Memory B cell (primary cell): ENCODE results near the gene SMG1.
A peak's percentile ranks its signal among the peaks of the same experiment; 100 is the strongest.
"Not testable (repeated sequence)": the region's sequence is repeated elsewhere in the genome, so short reads cannot be mapped to it uniquely, and the experiment has no call there.

Experiments used
- ATAC-seq: fragments of 150-1000 bp; cut with Tn5 transposase; 2 replicates; pipeline ENCODE4 v1.10.0; 2021; ENCODE audit warnings: low read depth, mild to moderate bottlenecking, moderate library complexity
- DNase-seq, 2 donors: peaks; one replicate each; pipeline ENCODE4 v3.0.0; 2022; ENCODE audit warnings: low spot score in 2 of 2
- H3K27ac Mint-ChIP-seq: one replicate; pipeline ENCODE4 v1.8.0; 2022; ENCODE audit warnings: mild to moderate bottlenecking, moderate library complexity, mixed read lengths
- H3K27me3 Mint-ChIP-seq: one replicate; pipeline ENCODE4 v1.8.0; 2022; ENCODE audit warnings: mixed read lengths
- H3K36me3 Mint-ChIP-seq: one replicate; pipeline ENCODE4 v1.8.0; 2022; ENCODE audit warnings: mild to moderate bottlenecking, mixed read lengths
- H3K4me1 Mint-ChIP-seq: one replicate; pipeline ENCODE4 v1.8.0; 2022; ENCODE audit warnings: mixed read lengths
- H3K4me3 Mint-ChIP-seq: one replicate; pipeline ENCODE4 v1.8.0; 2022; ENCODE audit warnings: mild to moderate bottlenecking, moderate library complexity, mixed read lengths
- H3K9me3 Mint-ChIP-seq: one replicate; pipeline ENCODE4 v1.8.0; 2022; ENCODE audit warnings: mixed read lengths

Gene SMG1

DNA sequence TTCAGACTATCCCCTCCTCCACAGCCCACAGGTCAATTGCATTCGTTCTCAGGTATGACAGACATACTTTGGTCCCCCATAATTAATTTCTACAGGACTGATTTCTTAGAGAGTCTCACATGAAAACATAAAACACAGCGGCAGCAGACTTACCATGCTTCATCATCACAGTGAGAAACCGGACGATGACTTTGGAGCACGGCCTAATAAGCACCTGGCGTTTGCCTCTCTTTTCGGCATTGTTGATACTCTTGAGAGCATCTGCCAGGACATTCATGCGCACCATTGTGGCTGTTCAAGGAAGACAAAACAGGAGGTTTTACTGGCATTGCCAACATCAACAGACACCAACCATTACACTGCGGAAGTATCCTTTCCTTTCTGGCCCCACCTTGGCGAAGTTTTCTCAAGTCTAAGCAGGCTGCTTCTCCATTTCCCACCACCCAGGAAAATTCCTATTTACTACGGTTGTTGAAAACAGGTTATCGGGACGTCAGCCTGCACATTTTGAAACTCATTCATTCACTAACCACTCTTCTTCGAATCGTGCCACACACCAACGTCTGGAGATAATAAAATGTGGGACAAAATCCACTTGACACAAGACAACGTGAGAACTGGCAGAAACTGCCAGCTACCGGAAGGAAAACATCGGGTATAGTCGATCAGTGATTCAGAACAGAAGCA is 137.2 kb downstream of the SMG1 start:
- Mint-ChIP-seq H3K4me3 (peak overlapping the region; percentile 97), H3K36me3 (peaks cover 43% of the 10 kb centered on the region), H3K27ac (peak overlapping the region; percentile 95), H3K9me3 (no peaks in the 10 kb centered on the region), H3K4me1 (peaks cover 42% of the 10 kb centered on the region), H3K27me3 (no peaks in the 10 kb centered on the region)
- ATAC-seq (no peak), DNase-seq (no peak)

DNA sequence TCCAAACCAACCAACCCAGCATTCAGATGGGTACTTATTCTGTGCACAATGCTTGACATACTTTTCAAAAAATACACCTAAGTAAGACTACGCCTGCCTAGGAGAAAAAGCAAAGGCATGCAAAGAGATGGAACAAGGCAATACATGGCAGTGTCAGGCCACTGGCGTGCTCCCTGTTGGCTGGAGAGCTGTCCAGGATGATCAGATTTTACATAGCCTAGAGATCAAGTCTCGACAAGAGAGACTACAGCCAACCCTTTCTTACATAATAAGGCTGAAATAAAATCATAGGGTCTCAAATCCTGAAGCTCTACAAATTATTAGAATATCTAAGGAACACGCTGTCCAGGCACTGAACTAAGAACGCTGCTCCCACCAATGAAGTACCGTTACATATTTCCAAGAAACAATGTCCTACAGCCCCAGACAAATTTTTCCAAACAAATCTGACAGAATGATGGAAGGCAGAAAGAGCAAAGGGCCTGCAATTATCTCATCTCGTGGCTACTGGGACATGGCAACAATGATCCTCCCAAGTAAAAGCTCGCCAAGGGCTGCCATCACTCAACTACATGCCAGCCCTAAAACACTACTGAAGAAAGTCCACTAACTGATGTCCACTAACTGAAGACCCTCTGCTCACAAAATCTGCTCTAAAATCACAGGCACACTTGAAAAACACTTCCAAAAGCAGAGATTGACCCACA is 141.1 kb downstream of the SMG1 start:
- Mint-ChIP-seq H3K27me3 (no peaks in the 10 kb centered on the region), H3K4me1 (peaks cover 39% of the 10 kb centered on the region), H3K9me3 (no peaks in the 10 kb centered on the region), H3K36me3 (peaks cover 44% of the 10 kb centered on the region), H3K4me3 (no peak overlapping the region), H3K27ac (peak overlapping the region; percentile 45)
- no peak for ATAC-seq
- DNase-seq, result no peak

DNA sequence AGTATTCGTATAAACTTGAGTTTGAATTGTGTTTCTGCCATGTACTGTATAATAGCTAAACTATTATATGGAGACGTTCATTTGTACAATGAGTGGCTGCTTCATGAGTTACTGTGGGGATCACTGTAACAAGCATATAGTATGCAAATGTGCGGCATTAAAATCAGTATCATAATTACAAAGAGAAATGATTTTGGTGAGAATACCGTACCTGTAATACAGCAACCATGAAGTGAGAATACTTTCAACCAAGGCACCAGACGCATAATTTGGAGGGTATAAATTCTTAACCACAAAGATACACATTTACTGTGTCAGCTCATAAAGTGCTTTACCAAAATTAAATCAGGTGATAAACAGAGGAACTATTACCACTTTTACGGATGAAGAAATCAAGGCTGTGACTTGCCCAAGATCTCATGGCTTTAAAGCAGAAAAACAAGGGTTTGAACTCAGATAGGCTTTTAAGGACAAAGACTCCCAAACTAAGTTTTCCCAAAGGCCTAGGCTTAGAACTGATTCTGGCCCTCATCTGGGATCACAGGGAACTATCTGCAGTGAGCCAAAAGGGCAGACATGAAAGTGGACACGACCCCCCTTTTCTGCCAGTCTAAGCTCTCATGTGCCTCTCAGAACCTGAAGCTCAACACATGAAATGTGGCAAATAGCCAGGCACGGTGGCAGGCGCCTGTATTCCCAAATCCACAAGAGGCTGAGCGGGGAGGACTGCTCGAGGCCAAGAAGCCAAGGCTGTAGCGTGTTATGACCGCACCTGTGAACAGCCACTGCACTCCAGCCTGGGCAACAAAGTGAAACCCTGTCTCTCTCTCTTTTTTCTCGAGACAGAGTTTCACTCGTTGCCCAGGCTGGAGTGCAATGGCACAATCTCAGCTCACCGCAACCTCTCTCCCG is 142.5 kb downstream of the SMG1 start:
- Mint-ChIP-seq H3K36me3 (peaks cover 35% of the 10 kb centered on the region), H3K4me1 (peaks cover 30% of the 10 kb centered on the region), H3K27ac (no peak overlapping the region), H3K9me3 (no peaks in the 10 kb centered on the region), H3K27me3 (no peaks in the 10 kb centered on the region), H3K4me3 (no peak overlapping the region)
- ATAC-seq, result no peak
- no peak for DNase-seq

DNA sequence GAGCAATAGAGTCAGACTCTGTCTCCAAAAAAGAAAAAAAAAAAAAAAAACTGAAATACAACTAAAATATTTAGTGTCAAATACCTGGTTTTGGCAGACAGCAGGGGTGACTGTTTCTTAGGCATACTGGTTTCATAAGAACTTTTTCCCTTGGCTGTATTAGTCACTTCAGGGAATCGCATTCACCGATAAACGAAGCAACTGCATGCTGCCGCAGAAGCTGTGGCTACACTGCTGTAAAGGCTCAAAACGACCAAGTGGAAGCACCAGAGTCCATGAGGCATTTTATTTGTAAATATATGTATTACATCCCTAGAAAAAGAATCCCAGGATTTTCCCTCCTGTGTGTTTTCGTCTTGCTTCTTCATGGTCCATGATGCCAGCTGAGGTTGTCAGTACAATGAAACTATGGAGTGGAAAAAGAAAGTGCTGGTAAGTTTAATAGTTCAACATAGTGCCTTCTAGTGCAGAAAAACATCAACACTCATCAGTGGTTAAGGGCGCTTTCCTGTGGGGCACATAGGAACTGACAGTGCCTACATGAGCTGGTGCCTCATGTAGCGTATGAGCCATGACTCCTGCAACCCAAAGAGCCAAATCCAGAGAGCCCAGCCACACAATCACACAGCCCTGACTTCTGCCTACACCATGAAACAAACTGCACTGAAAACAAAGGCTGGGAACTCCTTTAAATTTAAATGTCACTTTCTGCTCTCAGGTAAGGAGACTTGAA is 143.3 kb downstream of the SMG1 start:
- peaks cover 22% of the 10 kb centered on the region for H3K4me1 Mint-ChIP-seq
- no peak overlapping the region for H3K27ac Mint-ChIP-seq
- no peak for DNase-seq
- no peaks in the 10 kb centered on the region for H3K9me3 Mint-ChIP-seq
- ATAC-seq, result no peak
- no peak overlapping the region for H3K4me3 Mint-ChIP-seq
- peaks cover 31% of the 10 kb centered on the region for H3K36me3 Mint-ChIP-seq
- H3K27me3 Mint-ChIP-seq, result no peaks in the 10 kb centered on the region

DNA sequence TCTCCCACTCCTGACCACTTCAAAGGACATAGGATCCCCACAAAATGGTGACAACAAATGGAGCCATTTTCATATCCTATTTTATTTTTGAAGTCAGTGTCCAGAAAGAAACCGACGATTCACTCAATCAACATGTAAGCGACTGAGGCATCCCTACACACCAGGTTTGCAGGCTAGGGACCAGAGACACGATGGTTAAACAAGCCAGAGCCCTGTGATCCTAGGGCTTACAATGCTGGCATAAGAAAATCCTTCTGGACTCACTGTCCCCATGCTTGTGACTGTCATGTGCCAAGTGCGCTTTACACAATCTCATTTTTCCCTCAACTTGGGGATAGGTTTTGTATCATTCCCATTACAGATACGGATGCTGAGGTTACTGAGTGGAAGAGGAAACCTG is 145.0 kb downstream of the SMG1 start:
- H3K27me3 Mint-ChIP-seq, H3K4me3 Mint-ChIP-seq, H3K27ac Mint-ChIP-seq, DNase-seq, ATAC-seq, H3K9me3 Mint-ChIP-seq: not testable (repeated sequence)
- H3K4me1 Mint-ChIP-seq, result peaks cover 12% of the 10 kb centered on the region
- peaks cover 22% of the 10 kb centered on the region for H3K36me3 Mint-ChIP-seq

DNA sequence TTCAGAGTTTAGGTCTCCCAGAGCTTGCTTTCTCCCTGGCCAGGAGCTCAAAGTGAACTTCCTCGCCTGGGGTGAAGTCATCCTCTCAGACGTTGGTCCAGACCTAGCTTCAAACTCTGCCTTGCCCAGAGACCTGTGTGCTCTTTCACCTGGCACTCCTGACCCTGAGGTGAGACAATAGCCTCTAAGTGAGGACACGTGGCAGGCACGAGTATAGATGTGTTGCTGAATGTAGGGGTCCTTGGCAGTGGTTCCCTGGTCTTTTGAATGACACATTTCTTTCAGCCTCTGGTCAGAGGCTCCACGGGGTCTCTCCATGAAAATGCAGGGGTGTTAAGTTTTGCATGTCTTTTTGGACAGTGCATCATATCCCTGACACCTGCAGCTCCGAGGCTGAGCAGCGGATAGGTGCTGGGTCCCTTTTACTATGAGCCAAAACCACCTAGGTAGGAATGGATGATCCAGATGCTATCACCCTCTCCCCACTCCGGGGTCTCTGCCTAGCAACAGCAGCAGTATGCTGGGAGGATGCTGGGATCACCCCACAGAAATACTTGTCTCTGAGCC is 145.7 kb downstream of the SMG1 start:
- DNase-seq, H3K27me3 Mint-ChIP-seq, H3K4me3 Mint-ChIP-seq, H3K4me1 Mint-ChIP-seq, ATAC-seq, H3K9me3 Mint-ChIP-seq, H3K27ac Mint-ChIP-seq: not testable (repeated sequence)
- peaks cover 18% of the 10 kb centered on the region for H3K36me3 Mint-ChIP-seq

DNA sequence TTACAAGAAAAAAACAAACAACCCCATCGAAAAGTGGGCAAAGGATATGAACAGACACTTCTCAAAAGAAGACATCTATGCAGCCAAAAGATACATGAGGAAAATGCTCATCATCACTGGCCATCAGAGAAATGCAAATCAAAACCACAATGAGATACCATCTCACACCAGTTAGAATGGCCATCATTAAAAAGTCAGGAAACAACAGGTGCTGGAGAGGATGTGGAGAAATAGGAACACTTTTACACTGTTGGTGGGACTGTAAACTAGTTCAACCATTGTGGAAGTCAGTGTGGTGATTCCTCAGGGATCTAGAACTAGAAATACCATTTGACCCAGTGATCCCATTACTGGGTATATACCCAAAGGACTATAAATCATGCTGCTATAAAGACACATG is 148.5 kb downstream of the SMG1 start:
- not testable (repeated sequence) for DNase-seq, H3K36me3 Mint-ChIP-seq, H3K27ac Mint-ChIP-seq, H3K9me3 Mint-ChIP-seq, H3K4me3 Mint-ChIP-seq, H3K4me1 Mint-ChIP-seq, ATAC-seq, H3K27me3 Mint-ChIP-seq

DNA sequence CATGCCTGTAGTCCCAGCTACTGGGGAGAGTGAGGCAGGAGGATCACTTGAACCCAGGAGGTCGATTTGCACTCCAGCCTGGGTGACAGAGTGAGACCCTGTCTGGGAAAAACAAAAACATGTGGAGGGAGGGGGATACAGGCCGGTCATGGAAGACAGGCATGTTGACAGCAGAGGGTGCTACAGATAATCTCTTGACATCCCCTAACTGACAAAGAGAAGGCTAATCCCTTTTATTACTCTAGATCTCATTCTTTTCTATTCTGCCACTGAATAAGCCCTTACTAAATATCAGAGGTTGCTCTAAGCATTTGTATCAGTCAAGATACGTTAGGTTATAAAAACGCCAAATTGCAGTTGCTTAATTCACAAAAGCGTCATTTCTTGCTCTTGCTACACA is 149.9 kb downstream of the SMG1 start:
- not testable (repeated sequence) for ATAC-seq, H3K27me3 Mint-ChIP-seq, H3K4me3 Mint-ChIP-seq, H3K27ac Mint-ChIP-seq, H3K9me3 Mint-ChIP-seq, H3K36me3 Mint-ChIP-seq, DNase-seq, H3K4me1 Mint-ChIP-seq

DNA sequence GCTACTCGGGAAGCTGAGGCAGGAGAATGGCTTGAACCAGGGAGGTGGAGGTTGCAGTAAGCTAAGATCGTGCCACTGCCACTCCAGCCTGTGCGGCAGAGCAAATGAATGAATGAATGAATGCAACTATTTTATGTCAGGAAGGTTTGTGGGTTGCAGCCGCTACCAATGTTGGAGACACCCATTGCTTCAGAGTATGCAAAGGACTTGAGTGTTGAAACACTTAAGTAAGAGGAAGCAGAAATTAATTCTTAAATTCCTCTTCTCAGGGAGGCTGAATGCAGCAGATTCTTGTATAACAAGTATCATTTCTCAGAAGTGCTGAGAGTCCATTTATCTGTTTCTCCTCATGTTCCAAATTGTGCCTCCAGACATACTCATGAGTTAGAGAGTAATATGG is 151.6 kb downstream of the SMG1 start:
- H3K27ac Mint-ChIP-seq, H3K4me1 Mint-ChIP-seq, H3K27me3 Mint-ChIP-seq, H3K4me3 Mint-ChIP-seq, H3K36me3 Mint-ChIP-seq, ATAC-seq, DNase-seq, H3K9me3 Mint-ChIP-seq: not testable (repeated sequence)

DNA sequence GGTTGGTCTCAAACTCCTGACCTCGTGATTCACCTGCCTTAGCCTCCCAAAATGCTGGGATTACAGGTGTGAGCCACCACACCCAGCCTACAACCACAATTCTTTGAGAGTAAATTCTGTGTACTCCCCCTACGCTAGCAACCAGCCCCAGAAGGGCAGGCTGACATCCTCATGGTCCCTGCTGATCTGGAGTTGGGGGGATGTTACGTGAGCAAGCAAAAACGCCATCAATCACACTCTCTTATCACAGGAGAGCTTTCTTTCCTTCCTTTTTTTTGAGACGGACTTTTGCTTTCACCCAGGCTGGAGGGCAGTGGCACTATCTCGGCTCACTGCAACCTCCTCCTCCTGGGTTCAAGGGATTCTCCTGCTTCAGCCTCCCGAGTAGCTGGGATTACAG is 154.0 kb downstream of the SMG1 start:
- not testable (repeated sequence) for DNase-seq, H3K4me3 Mint-ChIP-seq, H3K36me3 Mint-ChIP-seq, H3K27ac Mint-ChIP-seq, H3K27me3 Mint-ChIP-seq, H3K4me1 Mint-ChIP-seq, ATAC-seq, H3K9me3 Mint-ChIP-seq

DNA sequence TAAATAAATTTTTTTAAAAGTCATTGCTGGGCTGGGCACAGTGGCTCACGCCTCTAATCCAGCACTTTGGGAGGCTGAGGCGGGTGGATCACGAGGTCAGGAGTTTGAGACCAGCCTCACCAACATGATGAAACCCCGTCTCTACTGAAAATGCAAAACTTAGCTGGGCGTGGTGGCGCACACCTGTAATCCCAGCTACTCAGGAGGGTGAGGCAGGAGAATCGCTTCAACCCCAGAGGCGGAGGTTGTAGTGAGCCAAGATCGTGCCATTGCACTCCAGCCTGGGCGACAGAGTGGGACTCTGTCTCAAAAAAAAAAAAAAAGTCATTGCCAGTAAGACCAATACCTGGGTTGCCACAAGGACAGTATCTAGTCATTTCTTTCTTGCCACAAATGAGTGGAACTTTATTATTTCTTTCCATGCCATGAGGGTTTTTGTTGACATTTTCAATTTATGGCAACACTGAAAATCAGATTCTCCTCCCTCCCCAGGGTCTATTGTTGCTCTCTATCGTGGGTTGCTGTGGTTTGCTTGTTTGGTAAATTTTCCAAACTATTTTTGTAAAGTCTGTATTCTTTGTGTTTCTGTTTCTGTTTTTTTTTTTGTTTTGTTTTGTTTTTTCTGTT is 155.8 kb downstream of the SMG1 start:
- not testable (repeated sequence) for H3K27ac Mint-ChIP-seq, DNase-seq, H3K4me3 Mint-ChIP-seq, H3K36me3 Mint-ChIP-seq, H3K27me3 Mint-ChIP-seq, H3K9me3 Mint-ChIP-seq, ATAC-seq, H3K4me1 Mint-ChIP-seq

DNA sequence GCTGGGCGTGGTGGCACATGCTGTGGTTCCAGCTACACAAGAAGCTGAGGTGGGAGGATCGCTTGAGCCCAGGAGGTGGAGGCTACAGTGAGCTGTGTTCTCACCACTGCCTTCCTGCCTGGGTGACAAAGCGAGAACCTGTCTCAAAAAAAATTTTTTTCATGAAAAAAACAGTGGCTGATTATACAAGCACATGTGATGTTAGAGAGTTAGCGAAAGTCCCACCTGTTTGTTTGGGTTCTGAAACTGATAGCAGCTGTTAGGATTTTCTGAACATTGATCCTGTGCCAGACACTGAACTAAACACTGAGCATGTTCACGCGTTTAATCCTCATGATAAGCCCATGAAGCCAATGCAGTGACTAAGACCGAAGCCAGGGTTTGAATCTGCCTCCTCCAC is 159.0 kb downstream of the SMG1 start:
- DNase-seq, H3K4me1 Mint-ChIP-seq, H3K9me3 Mint-ChIP-seq, H3K4me3 Mint-ChIP-seq, ATAC-seq, H3K36me3 Mint-ChIP-seq, H3K27ac Mint-ChIP-seq, H3K27me3 Mint-ChIP-seq: not testable (repeated sequence)

DNA sequence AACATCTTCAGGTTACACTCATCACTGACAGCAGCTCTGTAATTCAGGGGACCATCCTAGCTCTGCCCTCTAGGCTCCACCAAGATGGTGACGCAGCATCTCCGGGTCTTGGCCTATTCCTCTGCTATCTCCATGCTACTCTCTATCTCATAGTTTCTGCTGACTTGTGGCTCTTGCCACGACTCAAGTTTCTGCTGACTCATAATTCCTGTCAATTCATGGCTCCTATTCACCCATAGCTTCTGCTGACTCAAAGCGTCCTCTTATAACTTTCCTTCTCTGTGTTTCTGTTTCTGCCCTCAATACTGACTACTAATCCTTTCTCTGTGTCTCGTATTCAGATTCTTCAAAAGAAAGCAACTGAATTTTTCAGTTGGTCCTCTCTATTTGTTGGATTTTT is 163.5 kb downstream of the SMG1 start:
- not testable (repeated sequence) for H3K36me3 Mint-ChIP-seq, ATAC-seq, H3K4me1 Mint-ChIP-seq, H3K4me3 Mint-ChIP-seq, H3K27me3 Mint-ChIP-seq, H3K27ac Mint-ChIP-seq, H3K9me3 Mint-ChIP-seq, DNase-seq
